HCT116 (cell line): ENCODE results near the gene C12orf54. TPM values are rescaled to one million over a fixed set of nuclear protein-coding genes. Genes with fewer than 3 reads are reported as not detected.

Experiments
- ATAC-seq: fragments of 200-7000 bp; cut with Tn5 transposase; 2 replicates; pipeline ENCODE4 v1.9.1; 2020; ENCODE audit warnings: mild to moderate bottlenecking, moderate library complexity
- BruUV-seq: library from RNA; stranded (reverse); fragments of 400-500 nt; replicated peaks from 2 replicates; lab custom pipeline; 2021; lab: Mats Ljungman, UMichigan
- CTCF ChIA-PET: fragments of 300-600 bp; sonication (Branson Sonifier 250); formaldehyde crosslinking; loops from one replicate; lab custom pipeline; 2021; ENCODE audit warnings: antibody characterized with exemption; lab: Charles Lee
- POLR2A ChIA-PET: fragments of 300-600, 350-600 bp; sonication (Branson Sonifier 250); formaldehyde crosslinking; loops from one replicate; lab custom pipeline; 2021; ENCODE audit warnings: antibody characterized with exemption; lab: Charles Lee
- RAD21 ChIA-PET, 2 experiments: fragments of 300-600 bp; sonication (Branson Sonifier 250); formaldehyde crosslinking; loops; one replicate each; lab custom pipeline; 2023; ENCODE audit warnings: low total read pairs in 2 of 2; ENCODE audit not compliant: uncharacterized antibody in 2 of 2, unreplicated experiment in 2 of 2, low non-redundant PET in 1 of 2; lab: Charles Lee
- DNase-seq: peaks from one replicate; pipeline ENCODE4 v3.0.0-alpha.2; 2010; ENCODE audit warnings: low read depth, low spot score
- H2AFZ ChIP-seq: fragments of 200-600 bp; shearing (Covaris generic), sonication (generic); 2 replicates; pipeline ENCODE4 v1.6.1; 2017; ENCODE audit warnings: low read depth, mixed run types, mixed read lengths, antibody characterized with exemption, low read length; ENCODE audit not compliant: poor library complexity, severe bottlenecking
- H3K27ac ChIP-seq: 2 replicates; pipeline ENCODE4 v1.5.1; 2012; ENCODE audit warnings: low read depth, low read length
- H3K27me3 ChIP-seq: fragments of 200-600 bp; sonication (generic); 2 replicates; pipeline ENCODE4 v1.6.1; 2016; ENCODE audit warnings: mixed run types, low read length, mixed read lengths; ENCODE audit not compliant: insufficient read depth
- H3K36me3 ChIP-seq, 2 experiments: fragments of 200-500 bp in 1 of 2; fragments of 200-600 bp in 1 of 2; sonication (Bioruptor generic) in 1 of 2; sonication (generic) in 1 of 2; 2 replicates each; pipeline versions ENCODE4 v1.5.1 to v1.6.1; 2014 to 2016; ENCODE audit warnings: low read length in 2 of 2, inconsistent platforms in 1 of 2, mixed read lengths in 1 of 2, mixed run types in 1 of 2; ENCODE audit not compliant: insufficient read depth in 2 of 2, control insufficient read depth in 1 of 2
- H3K4me1 ChIP-seq, 2 experiments: fragments of 200-600 bp in 1 of 2; sonication (generic) in 1 of 2; 2 replicates each; pipeline versions ENCODE4 v1.5.1 to v1.6.1; 2012 to 2017; ENCODE audit warnings: low read length in 2 of 2, inconsistent platforms in 1 of 2, mild to moderate bottlenecking in 1 of 2, mixed read lengths in 1 of 2, mixed run types in 1 of 2, moderate library complexity in 1 of 2; ENCODE audit not compliant: insufficient read depth in 2 of 2, control insufficient read depth in 1 of 2
- H3K4me2 ChIP-seq: fragments of 200-600 bp; sonication (generic); 2 replicates; pipeline ENCODE4 v1.6.1; 2017; ENCODE audit warnings: mixed run types, low read length, mixed read lengths
- H3K4me3 ChIP-seq, 2 experiments: fragments of 200-600 bp in 1 of 2; sonication (generic) in 1 of 2; replicated peaks in 1 of 2; 2 replicates each; pipeline ENCODE4 v1.5.1; 2011 to 2016; ENCODE audit warnings: low read length in 2 of 2, control low read depth in 1 of 2, low read depth in 1 of 2, mild to moderate bottlenecking in 1 of 2, mixed read lengths in 1 of 2, mixed run types in 1 of 2
- H3K79me2 ChIP-seq: fragments of 200-600 bp; sonication (generic); 2 replicates; pipeline ENCODE4 v1.6.1; 2017; ENCODE audit warnings: mild to moderate bottlenecking, mixed run types, low read length, moderate library complexity, mixed read lengths; ENCODE audit not compliant: insufficient read depth
- H3K9ac ChIP-seq: fragments of 200-600 bp; sonication (generic); 2 replicates; pipeline ENCODE4 v1.6.1; 2016; ENCODE audit warnings: low read length, mixed read lengths
- H3K9me2 ChIP-seq: fragments of 200-600 bp; sonication (generic), shearing (Covaris generic); 2 replicates; pipeline ENCODE4 v1.6.1; 2017; ENCODE audit warnings: mixed run types, mild to moderate bottlenecking, moderate library complexity; ENCODE audit not compliant: insufficient read depth
- H3K9me3 ChIP-seq, 2 experiments: fragments of 200-500 bp in 1 of 2; fragments of 200-600 bp in 1 of 2; sonication (Bioruptor generic) in 1 of 2; sonication (generic) in 1 of 2; 2 replicates each; pipeline ENCODE4 v1.6.1; 2014 to 2017; ENCODE audit warnings: low read length in 2 of 2, mixed read lengths in 2 of 2, inconsistent platforms in 1 of 2, low read depth in 1 of 2, mild to moderate bottlenecking in 1 of 2, mixed run types in 1 of 2, moderate library complexity in 1 of 2; ENCODE audit not compliant: control insufficient read depth in 1 of 2, insufficient read depth in 1 of 2
- H4K20me1 ChIP-seq: fragments of 200-600 bp; sonication (generic), shearing (Covaris generic); 2 replicates; pipeline ENCODE4 v1.6.1; 2017; ENCODE audit warnings: mixed run types, mild to moderate bottlenecking, moderate library complexity; ENCODE audit not compliant: insufficient read depth
- CBX3 ChIP-seq: IDR thresholded peaks from 2 replicates; pipeline ENCODE4 v1.6.1; 2012; ENCODE audit warnings: low read depth
- FOSL1 ChIP-seq: IDR thresholded peaks from 2 replicates; pipeline ENCODE4 v1.6.1; 2012; ENCODE audit warnings: low read depth
- JUND ChIP-seq: IDR thresholded peaks from 2 replicates; pipeline ENCODE4 v1.6.1; 2012
- MAX ChIP-seq: IDR thresholded peaks from 2 replicates; pipeline ENCODE4 v1.6.1; 2012
- POLR2A ChIP-seq: IDR thresholded peaks from 2 replicates; pipeline ENCODE4 v1.7.0; 2011; ENCODE audit warnings: borderline replicate concordance; ENCODE audit not compliant: insufficient read depth, insufficient read length; ENCODE audit errors: extremely low read depth
- SIN3A ChIP-seq: IDR thresholded peaks from 2 replicates; pipeline ENCODE4 v1.6.1; 2012; ENCODE audit warnings: low read depth
- SP1 ChIP-seq: IDR thresholded peaks from 2 replicates; pipeline ENCODE4 v1.6.1; 2012; ENCODE audit warnings: low read depth
- YY1 ChIP-seq: IDR thresholded peaks from 2 replicates; pipeline ENCODE4 v1.6.1; 2011; ENCODE audit warnings: low read length, low read depth, moderate library complexity, mild to moderate bottlenecking; ENCODE audit not compliant: insufficient replicate concordance; ENCODE audit errors: extremely low read depth
- ZBTB33 ChIP-seq: IDR thresholded peaks from 2 replicates; pipeline ENCODE4 v1.6.1; 2011; ENCODE audit warnings: mild to moderate bottlenecking, low read length, moderate library complexity; ENCODE audit not compliant: insufficient replicate concordance; ENCODE audit errors: extremely low read depth
- ZFX ChIP-seq: fragments of 450-650 bp; IDR thresholded peaks from 2 replicates; pipeline ENCODE4 v1.6.1; 2017
- ZNF274 ChIP-seq: fragments of 200-500 bp; sonication (Bioruptor generic); IDR thresholded peaks from 2 replicates; pipeline ENCODE4 v1.6.1; 2014; ENCODE audit warnings: mild to moderate bottlenecking, low read depth, low read length, inconsistent platforms
- intact Hi-C: fragments of 100-400 bp; cut with micrococcal nuclease; formaldehyde crosslinking; loops from 2 replicates; pipeline ENCODE4 v1.10.0; 2022
- total RNA-seq: library from RNA; stranded (reverse); gene quantifications from one replicate; pipeline ENCODE4 v1.2.1, GENCODE V29; 2021; ENCODE audit not compliant: unreplicated experiment
- TF ChIP-seq, protein P1 (sequence below): IDR thresholded peaks from 2 replicates; pipeline ENCODE4 v1.6.1; 2012
- TF ChIP-seq, protein P2 (sequence below), 3 experiments: fragments of 200-600 bp in 1 of 3; sonication (generic) in 1 of 3; IDR thresholded peaks in 2 of 3; conservative IDR thresholded peaks in 1 of 3; 2 replicates each; pipeline ENCODE4 v1.5.1; 2012 to 2017; ENCODE audit warnings: low read depth in 2 of 3, low read length in 2 of 3, antibody characterized with exemption in 1 of 3, borderline replicate concordance in 1 of 3, control low read depth in 1 of 3, mild to moderate bottlenecking in 1 of 3, mixed read lengths in 1 of 3, mixed run types in 1 of 3, moderate library complexity in 1 of 3; ENCODE audit not compliant: insufficient read depth in 1 of 3

Gene C12orf54
- total RNA-seq, 1 experiment from 2014 or later: not detected

DNA sequence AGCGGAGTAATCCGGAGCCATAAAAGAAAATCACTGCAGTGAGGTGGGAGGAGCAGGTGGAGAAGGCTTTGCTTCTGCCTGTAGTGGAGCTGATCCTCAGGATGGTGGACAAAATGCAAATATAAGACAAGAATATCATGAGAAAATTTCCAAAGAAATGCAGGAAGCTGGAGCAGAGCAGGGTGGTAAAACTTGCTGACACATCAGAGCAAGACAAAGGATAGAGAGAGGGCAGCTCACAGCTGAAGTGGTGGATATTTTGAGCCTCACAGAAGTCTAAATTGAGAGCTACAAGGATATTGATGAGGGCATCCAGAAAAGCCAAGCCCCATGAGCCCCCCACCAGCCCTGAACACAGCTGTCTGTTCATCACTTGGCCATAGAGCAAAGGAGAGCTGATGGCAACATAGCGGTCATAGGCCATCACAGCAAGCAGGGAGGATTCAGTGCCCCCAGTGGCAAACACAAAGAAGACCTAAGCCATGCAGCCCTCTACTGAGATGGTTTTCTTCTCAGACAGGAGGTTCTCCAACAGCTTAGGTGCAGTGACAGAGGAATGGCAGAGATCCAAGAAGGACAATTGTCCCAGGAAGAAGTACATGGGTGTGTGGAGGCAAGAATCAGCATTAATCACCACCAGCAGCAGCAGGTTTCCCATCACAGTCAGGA lies 40.0 kb upstream of the C12orf54 start:
- CTCF ChIA-PET: no interaction called here
- BruUV-seq: no TSS peak

DNA sequence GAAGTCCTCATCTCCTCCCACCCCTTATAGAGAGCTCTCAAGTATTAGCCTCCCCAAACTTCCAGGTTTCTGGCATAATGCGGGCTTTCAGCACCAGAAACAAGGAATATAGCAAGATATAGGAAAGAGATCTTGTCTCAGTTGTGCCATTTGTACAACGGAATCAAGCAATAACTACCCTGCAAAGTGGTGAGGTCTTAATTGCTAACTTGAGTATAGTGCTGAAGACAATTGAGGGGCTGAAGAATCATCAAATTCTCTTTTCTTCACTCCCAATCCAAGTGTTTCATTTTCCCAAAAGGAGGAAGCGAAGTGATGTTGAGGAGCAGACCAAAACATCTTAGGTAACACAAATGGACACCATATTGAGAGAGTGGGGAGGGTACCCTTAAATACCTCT lies 36.8 kb upstream of the C12orf54 start:
- no peak for ATAC-seq
- TF ChIP-seq SP1: no peak
- TF ChIP-seq SIN3A: no peak
- no peak for TF ChIP-seq CBX3
- no peak for TF ChIP-seq MAX
- TF ChIP-seq JUND: no peak
- TF ChIP-seq FOSL1: no peak
- TF ChIP-seq YY1: no peak
- no peak for TF ChIP-seq POLR2A
- TF ChIP-seq ZBTB33: no peak
- TF ChIP-seq ZNF274: no peak
- TF ChIP-seq, protein P1, sequence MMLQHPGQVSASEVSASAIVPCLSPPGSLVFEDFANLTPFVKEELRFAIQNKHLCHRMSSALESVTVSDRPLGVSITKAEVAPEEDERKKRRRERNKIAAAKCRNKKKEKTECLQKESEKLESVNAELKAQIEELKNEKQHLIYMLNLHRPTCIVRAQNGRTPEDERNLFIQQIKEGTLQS: no peak
- CTCF ChIA-PET: no interaction called here
- Histone ChIP-seq H3K9me3 (no peaks in the 10 kb centered on the region; a peak in 1 of 4 replicates), H3K4me1 (no peaks in the 10 kb centered on the region), H2AFZ (no peak overlapping the region), H3K36me3 (no peaks in the 10 kb centered on the region), H3K27me3 (no peaks in the 10 kb centered on the region), H3K4me2 (no peak overlapping the region), H4K20me1 (no peaks in the 10 kb centered on the region), H3K79me2 (no peaks in the 10 kb centered on the region), H3K4me3 (no peak overlapping the region), H3K9me2 (no peaks in the 10 kb centered on the region), H3K27ac (no peak overlapping the region), H3K9ac (no peak overlapping the region)
- BruUV-seq: no TSS peak
- RAD21 ChIA-PET: no interaction called here
- POLR2A ChIA-PET: no interaction called here
- DNase-seq: no peak
- intact Hi-C loops: no loop called here

More for the DNA sequence above, 40.0 kb upstream of the C12orf54 start:
- no peaks in the 10 kb centered on the region for H3K9me2 ChIP-seq
- no peaks in the 10 kb centered on the region for H4K20me1 ChIP-seq
- H3K4me1 ChIP-seq: no peaks in the 10 kb centered on the region
- H3K79me2 ChIP-seq: no peaks in the 10 kb centered on the region
- no peaks in the 10 kb centered on the region for H3K27me3 ChIP-seq
- no peak overlapping the region for H2AFZ ChIP-seq
- POLR2A ChIA-PET: no interaction called here
- no peak for TF ChIP-seq ZFX
- TF ChIP-seq, protein P2, sequence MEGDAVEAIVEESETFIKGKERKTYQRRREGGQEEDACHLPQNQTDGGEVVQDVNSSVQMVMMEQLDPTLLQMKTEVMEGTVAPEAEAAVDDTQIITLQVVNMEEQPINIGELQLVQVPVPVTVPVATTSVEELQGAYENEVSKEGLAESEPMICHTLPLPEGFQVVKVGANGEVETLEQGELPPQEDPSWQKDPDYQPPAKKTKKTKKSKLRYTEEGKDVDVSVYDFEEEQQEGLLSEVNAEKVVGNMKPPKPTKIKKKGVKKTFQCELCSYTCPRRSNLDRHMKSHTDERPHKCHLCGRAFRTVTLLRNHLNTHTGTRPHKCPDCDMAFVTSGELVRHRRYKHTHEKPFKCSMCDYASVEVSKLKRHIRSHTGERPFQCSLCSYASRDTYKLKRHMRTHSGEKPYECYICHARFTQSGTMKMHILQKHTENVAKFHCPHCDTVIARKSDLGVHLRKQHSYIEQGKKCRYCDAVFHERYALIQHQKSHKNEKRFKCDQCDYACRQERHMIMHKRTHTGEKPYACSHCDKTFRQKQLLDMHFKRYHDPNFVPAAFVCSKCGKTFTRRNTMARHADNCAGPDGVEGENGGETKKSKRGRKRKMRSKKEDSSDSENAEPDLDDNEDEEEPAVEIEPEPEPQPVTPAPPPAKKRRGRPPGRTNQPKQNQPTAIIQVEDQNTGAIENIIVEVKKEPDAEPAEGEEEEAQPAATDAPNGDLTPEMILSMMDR (IDR thresholded peaks at IDR 0.05 in 2 of 3, conservative IDR thresholded peaks at IDR 0.05 in 1 of 3; ENCODE audit: borderline replicate concordance in 1 of 3, insufficient read depth in 1 of 3, low read depth in 2 of 3, low read length in 2 of 3): peak in 2 of 3 experiments; percentile 31 to 37; a peak in 3 of 6 replicates
- RAD21 ChIA-PET: no interaction called here
- H3K9ac ChIP-seq: no peak overlapping the region
- intact Hi-C loops: no loop called here
- no peak overlapping the region for H3K27ac ChIP-seq
- peak; percentile 3 for DNase-seq
- H3K36me3 ChIP-seq: no peaks in the 10 kb centered on the region
- H3K4me2 ChIP-seq: no peak overlapping the region
- ATAC-seq: peak; percentile 84
- no peaks in the 10 kb centered on the region for H3K9me3 ChIP-seq
- no peak overlapping the region for H3K4me3 ChIP-seq
